EH (cell line): ENCODE data around the gene RAB3A.

Experiments used
- DNase-seq: peaks from one replicate; pipeline ENCODE4 v3.0.0-alpha.2; 2015; ENCODE audit warnings: low read depth

Gene RAB3A

DNA sequence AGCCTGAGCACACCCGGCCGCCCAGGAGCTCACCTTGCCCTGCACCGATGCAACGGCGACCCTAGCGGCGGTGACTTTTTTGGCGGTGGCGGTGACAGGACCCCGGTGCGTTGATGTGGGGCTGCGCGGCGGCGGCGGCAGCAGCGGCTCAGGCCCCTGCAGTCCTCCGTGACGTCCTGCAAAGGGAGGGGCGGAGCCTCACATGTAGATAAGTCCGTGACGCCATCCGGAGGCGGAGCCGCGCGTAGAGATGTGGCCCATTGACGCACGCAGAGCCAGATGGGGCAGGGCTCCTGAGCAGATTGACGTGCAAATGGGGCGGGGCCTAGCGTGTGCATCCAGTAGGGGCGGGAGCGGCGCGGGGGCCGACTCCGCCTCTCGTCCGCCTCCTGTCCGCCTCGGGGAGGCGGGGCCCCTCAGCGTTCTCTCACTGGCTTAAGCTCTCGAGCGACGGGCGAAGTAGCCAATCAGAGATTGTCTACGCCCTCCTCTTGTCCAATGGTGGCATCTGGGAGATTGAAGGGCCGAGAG is at the start of gene RAB3A:
Gene RAB3A, minus strand, starts transcription at position 180 of the 531 bp plus-strand sequence. CDS start 1,302 bp downstream, outside the sequence.
- DNase-seq = peak; percentile 100

GRCh38 chr19:18253130-18253529 is 49.3 kb upstream of the RAB3A start:
- no peak for DNase-seq

DNA sequence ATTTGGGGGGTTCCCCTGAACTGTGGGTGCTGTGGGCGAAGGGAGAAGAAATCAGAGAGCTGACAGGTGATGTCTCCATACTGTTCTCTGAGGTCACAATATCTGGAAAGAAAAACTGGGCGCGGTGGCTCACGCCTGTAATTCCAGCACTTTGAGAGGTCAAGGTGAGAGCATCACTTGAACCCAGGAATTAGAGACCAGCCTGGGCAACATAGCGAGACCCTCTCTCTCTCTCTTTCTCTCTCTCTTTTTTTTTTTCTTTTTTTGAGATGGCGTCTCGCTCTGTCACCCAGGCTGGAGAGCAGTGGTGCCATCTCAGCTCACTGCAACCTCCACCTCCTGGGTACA is 48.5 kb upstream of the RAB3A start:
- DNase-seq = no peak

DNA sequence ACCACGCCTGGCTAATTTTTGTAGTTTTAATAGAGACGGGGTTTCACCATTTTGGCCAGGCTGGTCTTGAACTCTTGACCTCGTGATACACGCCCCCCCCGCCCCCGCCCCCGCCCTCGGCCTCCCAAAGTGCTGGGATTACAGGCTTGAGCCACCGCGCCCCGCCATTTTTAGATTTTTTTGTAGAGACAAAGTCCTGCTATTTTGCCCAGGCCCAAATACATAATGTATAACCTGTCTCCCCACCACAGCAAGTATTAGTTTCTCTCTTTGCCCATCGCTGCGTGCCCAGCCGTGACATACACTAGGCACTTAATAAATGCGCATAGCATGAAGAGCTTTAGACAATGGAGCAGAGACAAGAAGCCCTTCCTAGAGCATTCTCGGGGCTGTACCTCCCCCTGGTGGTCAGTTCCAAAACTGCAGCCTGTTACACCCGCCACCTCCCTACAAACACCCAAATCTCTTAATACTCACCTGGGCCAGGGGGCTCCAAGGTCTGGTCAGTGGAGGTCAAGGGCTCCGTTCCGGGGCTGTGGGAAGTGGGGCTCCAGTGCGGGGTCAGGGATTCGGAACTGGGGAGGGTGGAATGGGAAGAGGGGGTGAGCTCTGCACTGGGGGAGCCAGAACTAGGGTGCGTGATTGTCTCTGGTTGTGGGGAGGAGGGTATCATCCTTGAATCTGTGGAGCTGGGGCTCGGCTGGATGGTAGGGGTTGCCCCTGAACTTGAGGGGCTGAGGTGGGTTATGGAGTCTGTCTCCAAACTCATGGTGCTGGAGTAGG is 47.9 kb upstream of the RAB3A start:
- peak; percentile 70 for DNase-seq

- no peak for DNase-seq
Measured at GRCh38 chr19:18249834-18250233, 46.0 kb upstream of the RAB3A start.

DNA sequence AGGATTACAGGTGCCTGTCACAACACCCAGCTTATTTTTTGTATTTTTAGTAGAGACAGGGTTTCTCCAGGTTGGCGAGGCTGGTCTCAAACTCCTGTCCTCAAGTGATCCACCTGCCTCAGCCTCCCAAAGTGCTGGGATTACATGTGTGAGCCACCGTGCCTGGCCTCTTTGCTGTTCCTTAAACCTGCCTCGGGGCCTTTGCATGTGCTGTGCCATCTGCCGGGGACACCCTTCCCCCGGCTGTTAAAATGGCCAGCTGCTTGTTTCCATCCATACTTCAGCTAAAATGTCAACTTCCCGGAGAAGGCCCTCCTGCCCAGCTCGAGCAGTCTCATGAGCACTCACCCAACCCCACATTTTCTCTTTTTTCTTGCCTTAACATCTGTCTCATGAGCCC is 41.5 kb upstream of the RAB3A start:
- no peak for DNase-seq

GRCh38 chr19:18239303-18239702 is 35.5 kb upstream of the RAB3A start:
- peak; percentile 35 for DNase-seq

DNA sequence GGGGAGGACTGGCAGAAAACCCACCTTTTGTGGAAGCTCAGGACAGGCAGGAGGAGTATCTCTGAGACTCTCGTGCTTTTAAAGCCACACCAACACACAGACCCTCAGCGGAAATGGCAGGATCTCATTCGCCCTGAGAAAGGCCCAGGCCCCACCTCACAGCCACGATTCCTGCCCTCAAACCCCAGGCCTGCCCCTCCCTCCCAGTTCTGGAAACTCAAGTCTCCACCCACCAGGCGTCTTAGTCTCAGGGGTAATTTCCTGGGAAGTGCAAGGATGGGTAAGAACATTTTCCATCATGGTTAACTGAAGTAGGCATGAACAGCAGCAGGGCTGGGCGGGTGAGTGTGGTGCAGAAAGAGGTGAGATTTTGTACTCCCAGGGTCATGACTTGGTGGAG is 30.4 kb upstream of the RAB3A start:
- DNase-seq = no peak

DNA sequence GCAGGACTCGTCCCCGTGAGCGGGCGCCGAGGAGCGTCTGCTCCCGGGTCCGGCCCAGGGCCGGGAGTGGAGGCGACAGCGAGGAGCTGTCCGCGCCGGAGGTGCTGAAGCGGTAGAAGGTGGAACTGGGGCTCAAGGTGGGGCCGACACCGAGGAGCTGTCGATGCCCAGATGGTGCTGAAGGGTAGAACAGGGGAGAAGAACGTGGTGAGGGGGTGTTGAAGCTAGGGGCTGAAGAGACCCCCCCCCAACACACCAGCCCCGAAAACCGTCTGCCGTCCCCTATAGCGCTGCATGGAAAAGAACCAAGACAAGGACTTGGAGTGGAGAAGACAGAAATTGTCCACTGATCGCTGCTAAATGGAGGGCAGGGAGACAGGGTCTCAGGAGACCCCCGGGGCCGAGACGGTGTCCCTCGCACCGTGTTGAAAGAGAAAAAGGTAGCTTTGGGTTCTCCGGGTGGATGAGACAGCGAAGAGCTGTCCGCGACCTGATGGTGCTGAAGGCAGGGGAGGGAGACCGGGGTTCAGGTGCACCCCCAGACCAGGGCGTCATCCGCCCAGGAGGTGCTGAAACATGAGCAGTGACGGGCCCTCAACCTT is 29.5 kb upstream of the RAB3A start:
- DNase-seq = peak; percentile 55

DNA sequence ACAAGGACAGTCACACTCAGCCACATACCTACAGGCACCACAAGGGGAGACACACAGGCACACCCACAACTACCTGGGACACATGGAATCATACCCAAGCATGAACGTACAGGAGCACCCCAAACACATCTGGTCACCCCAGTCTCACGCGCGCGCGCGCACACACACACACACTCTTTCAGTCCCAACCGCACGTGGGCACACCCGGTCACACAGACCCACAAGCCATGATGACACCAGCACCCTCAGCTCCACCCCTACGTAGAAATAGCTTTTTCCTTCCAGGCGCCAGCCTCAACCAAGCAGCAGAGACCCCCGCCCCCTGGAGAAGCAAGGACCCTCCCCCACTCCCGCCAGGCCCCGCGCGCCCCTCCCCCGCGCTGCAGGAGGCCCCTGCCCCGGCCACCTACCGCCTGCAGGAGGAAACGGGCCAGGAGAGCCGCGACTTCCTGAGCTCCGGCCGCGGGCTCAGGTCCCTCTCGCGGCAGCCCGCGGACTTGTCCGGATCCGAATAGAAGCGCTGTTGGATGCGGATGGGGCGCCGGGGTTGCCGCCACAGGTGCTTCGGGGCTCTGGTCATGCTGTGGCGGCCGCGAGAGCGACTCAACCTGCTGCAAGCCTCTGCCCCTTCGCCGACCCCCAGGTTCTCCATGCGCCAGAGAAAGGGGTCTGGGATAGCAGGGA is 28.8 kb upstream of the RAB3A start:
- DNase-seq = no peak

DNA sequence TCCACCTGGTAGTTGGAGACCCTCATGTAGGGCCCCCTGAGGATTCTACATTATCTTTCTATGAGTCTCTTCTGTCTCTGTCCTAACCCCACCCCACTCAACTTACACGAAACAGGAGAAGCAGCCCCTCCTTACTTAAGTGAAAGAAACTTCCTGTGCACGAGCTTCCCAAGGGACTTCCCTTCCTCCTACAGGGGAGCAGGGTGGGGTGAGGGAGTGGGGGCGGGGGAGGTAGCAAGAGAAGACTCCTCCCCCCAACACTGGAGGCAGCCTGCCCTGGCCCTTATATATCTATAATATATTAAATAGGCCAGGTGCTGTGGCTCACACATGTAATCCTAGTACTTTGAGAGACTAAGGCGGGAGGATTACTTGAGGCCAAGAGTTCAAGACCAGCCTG is 27.9 kb upstream of the RAB3A start:
- no peak for DNase-seq

DNA sequence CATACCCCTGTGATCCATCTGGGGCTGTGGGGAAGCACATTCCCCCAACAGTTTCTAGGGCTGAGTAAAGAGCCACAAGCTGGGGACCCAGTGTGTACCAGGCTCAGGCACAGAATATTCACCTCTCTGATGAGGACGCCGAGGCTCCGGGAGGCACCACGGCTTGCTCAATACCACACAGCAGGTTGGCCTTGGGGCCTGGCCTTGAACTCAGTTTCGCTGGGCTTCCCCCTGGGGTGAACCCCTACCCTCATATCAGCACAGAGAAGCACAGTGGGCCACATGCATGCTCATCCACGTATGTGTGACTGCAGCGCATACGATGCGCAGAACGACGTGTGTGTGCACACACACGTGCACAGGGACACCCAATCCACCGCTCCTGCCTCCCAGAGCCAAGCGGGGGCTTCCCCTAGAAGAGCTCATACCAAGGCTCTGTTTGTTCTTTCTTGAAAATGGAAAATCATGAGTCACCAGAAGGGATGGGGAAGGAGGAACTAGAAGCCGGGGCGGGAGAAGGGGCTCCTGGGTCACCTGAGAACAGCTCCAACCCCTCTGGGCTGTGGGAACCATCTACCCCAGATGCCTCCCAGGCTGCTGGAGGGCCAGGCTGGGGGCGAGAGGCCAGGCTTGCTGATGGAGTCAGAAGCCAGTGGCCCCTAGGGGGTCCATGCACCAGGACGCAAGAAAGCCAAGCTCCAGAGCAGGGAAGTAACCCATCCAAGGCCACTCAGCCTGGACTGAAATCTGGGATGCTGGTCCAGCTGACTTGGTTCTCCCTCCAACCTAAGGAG is 27.3 kb upstream of the RAB3A start:
- no peak for DNase-seq

GRCh38 chr19:18229915-18230314 is 26.1 kb upstream of the RAB3A start:
- no peak for DNase-seq

DNA sequence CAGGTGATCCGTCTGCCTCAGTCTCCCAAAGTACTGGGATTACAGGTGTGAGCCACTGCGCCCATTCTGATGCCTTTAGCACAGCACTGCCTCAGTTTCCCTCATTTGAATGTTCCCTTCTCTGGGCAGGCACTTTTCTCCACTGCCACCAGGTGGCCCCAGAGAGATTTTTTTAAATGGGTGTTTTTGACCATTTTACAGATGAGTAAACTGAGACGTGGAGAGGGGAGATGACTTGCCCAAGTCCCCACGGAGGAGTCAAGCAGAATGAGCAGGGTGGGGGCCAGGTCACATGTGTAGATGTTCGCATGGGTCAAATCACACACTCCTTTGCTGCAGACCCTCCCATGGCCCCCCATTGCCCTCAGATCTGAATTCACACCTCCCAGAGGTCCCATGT is 25.6 kb upstream of the RAB3A start:
- DNase-seq = no peak

GRCh38 chr19:18227781-18228271 is 24.0 kb upstream of the RAB3A start:
- no peak for DNase-seq

DNA sequence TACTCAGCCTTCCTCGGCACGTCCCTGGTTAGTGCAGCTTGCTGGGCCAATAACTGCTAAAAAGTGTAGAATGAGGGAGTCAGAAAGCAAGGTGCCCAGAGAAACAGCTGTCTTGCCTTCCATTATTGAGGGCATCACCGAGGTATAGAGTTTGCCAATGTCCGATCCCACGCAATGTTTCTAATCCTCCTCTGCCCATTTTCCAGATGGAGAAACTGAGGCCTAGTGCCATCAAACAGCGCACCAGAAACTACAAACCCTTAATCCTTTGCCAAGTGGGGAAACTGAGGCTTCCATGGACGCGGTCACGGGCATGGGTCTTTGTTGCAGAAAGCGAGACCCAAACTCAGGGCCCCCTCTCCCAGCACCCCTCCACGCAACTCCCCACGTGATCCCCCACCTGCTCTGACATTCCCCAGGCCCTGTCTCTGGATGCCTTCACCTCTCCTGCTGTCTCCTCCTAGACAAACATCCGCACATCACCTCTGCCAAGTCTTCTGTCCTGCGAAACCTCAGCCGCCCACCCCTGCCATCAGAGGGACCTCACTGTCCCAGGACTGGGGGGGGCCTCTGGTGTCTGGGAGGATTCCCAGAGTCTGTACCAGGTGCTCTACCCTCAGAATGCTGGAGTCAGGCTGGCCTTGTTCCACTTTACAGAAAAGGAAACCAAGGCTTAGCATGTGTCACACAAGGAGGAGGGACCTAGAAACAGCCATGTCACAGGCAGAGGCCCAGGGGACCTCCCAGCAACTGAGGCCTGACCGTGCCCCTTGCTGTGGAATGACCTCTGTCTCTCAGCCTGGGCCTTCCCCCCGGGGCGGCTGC is 23.3 kb upstream of the RAB3A start:
- no peak for DNase-seq

DNA sequence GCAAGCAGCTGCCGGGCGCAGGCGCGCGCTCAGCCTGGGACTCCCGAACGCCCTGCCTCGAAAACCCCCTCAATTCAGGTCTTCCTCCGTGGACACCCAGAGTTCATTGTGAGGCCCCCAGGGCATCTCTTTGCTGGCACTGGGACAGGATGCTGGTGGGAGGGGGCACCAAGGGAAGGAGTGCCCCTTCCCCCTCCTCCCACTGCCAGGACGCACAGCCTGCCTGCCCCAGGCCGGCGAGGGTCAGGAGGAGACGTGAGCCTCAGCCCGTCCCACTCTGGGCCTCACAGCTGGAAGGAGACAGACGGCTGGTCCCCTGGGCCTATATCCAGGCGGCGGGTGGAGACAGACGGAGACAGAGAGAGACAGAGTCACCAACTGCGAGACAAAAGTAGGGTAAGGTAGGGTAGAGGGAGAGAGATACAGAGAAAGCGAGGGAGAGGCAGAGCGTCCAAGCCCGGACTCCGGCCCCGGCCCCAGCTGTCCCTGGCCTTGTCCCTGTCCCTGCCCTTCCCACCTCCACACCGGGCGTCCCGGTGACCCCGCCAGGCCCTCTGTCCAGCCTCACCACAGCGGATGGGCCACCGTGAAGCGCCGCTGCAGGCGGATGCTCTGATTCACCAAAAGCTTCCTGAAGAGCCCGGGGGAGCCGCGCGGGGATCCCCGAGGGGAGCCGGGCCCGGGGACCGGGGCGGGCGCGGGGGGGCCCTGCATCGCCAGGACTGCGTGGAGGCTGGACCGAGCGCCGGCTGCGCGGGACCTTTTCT is 22.0 kb upstream of the RAB3A start, which contains the start of gene PDE4C:
Gene PDE4C, minus strand, starts transcription at position 737 of the 767 bp plus-strand sequence. Its CDS starts 23 bp downstream, at position 714.
- peak; percentile 26 for DNase-seq

- DNase-seq = no peak
Measured at GRCh38 chr19:18225355-18225701, 21.5 kb upstream of the RAB3A start.

GRCh38 chr19:18224525-18225354 is 20.9 kb upstream of the RAB3A start:
- DNase-seq = peak; percentile 97
